Activated CD8-positive, alpha-beta T cell treated with anti-CD3 and anti-CD28 coated beads, Interleukin-2, amount 10 ng/mL, durations not matched to agents 7 days and 5 days (primary cell): Measurements from ENCODE around the gene TATDN2. TPM values are rescaled to one million over a fixed set of nuclear protein-coding genes. Genes with fewer than 3 reads are reported as not detected.
A peak's percentile ranks its signal among the peaks of the same experiment; 100 is the strongest.

ENCODE experiments used
- ATAC-seq: fragments of 150-1000 bp; cut with Tn5 transposase; one replicate; pipeline ENCODE4 v1.10.0; 2021; ENCODE audit warnings: moderate library complexity
- CTCF ChIA-PET: fragments of 350-600 bp; sonication (Branson Sonifier 250); formaldehyde crosslinking; loops from one replicate; lab custom pipeline; 2021; ENCODE audit warnings: antibody characterized with exemption; lab: Charles Lee
- POLR2A ChIA-PET: fragments of 350-600 bp; sonication (Branson Sonifier 250); formaldehyde crosslinking; loops from one replicate; lab custom pipeline; 2021; ENCODE audit warnings: antibody characterized with exemption; lab: Charles Lee
- DNase-seq: peaks from one replicate; pipeline ENCODE4 v3.0.0-alpha.2; 2020
- H3K27ac Mint-ChIP-seq: one replicate; pipeline ENCODE4 v1.8.0; 2021; ENCODE audit warnings: mild to moderate bottlenecking, mixed read lengths
- H3K27me3 Mint-ChIP-seq: one replicate; pipeline ENCODE4 v1.8.0; 2021; ENCODE audit warnings: low read depth, mixed read lengths
- H3K36me3 Mint-ChIP-seq: one replicate; pipeline ENCODE4 v1.8.0; 2021; ENCODE audit warnings: low read depth, mixed read lengths
- H3K4me1 Mint-ChIP-seq: one replicate; pipeline ENCODE4 v1.8.0; 2021; ENCODE audit warnings: low read depth, mixed read lengths
- H3K4me3 Mint-ChIP-seq: one replicate; pipeline ENCODE4 v1.8.0; 2021; ENCODE audit warnings: mild to moderate bottlenecking, mixed read lengths
- H3K9me3 Mint-ChIP-seq: one replicate; pipeline ENCODE4 v1.8.0; 2022; ENCODE audit warnings: mixed read lengths; ENCODE audit not compliant: insufficient read depth
- total RNA-seq, 2 experiments: library from RNA; stranded (reverse); gene quantifications; one replicate each; pipeline ENCODE4 v1.2.3, GENCODE V29; 2021

Gene TATDN2
- total RNA-seq, 2 experiments from 2014 or later: 57.0 to 61.6 TPM

GRCh38 chr3:10284496-10284895, 36.2 kb downstream of the TATDN2 start:
- DNase-seq: no peak
- ChIA-PET CTCF (interaction anchor here (1.3 to 6.9 kb wide), 3 partner anchors 14 to 302 kb away, joined by 4 to 53 read pairs (median 18); no protein-coding TSS in a partner anchor), POLR2A (interaction anchor here (0.5 to 1.1 kb wide), 2 partner anchors 133 to 143 kb away, joined by 3 to 4 read pairs; partner anchors contain the start of gene VHL)
- ATAC-seq: peak; percentile 21
- Mint-ChIP-seq H3K4me1 (peaks cover 15% of the 10 kb centered on the region), H3K27ac (peak overlapping the region; percentile 47), H3K36me3 (peaks cover 50% of the 10 kb centered on the region), H3K9me3 (no peaks in the 10 kb centered on the region), H3K4me3 (no peak overlapping the region), H3K27me3 (no peaks in the 10 kb centered on the region)

GRCh38 chr3:10285272-10286132, 37.2 kb downstream of the TATDN2 start:
- ChIA-PET POLR2A (interaction anchor here (0.5 to 2.4 kb wide), 4 partner anchors 9 to 507 kb away, joined by 3 to 8 read pairs (median 4); partner anchors contain the start of gene SEC13), CTCF (interaction anchor here (0.5 to 6.9 kb wide), 11 partner anchors 15 to 353 kb away, joined by 3 to 53 read pairs (median 4); partner anchors contain the start of gene SEC13)
- DNase-seq (no peak), ATAC-seq (no peak)
- no peaks in the 10 kb centered on the region for H3K9me3 Mint-ChIP-seq
- H3K27me3 Mint-ChIP-seq: no peaks in the 10 kb centered on the region
- no peak overlapping the region for H3K4me3 Mint-ChIP-seq
- H3K27ac Mint-ChIP-seq: peak overlapping the region; percentile 21
- peaks cover 15% of the 10 kb centered on the region for H3K4me1 Mint-ChIP-seq
- H3K36me3 Mint-ChIP-seq: peaks cover 41% of the 10 kb centered on the region

- H3K4me1 Mint-ChIP-seq: peaks cover 15% of the 10 kb centered on the region
- no peak for ATAC-seq
- CTCF ChIA-PET: interaction anchor here (0.5 to 6.9 kb wide), 14 partner anchors 15 to 353 kb away, joined by 3 to 53 read pairs (median 3); partner anchors contain the start of gene SEC13
- POLR2A ChIA-PET: interaction anchor here (0.6 to 2.4 kb wide), 5 partner anchors 10 to 508 kb away, joined by 3 to 8 read pairs (median 3); partner anchors contain the start of gene SEC13
- no peaks in the 10 kb centered on the region for H3K9me3 Mint-ChIP-seq
- no peaks in the 10 kb centered on the region for H3K27me3 Mint-ChIP-seq
- H3K4me3 Mint-ChIP-seq: no peak overlapping the region
- peaks cover 35% of the 10 kb centered on the region for H3K36me3 Mint-ChIP-seq
- DNase-seq: no peak
- no peak overlapping the region for H3K27ac Mint-ChIP-seq
Observed at GRCh38 chr3:10286133-10286524, 37.9 kb downstream of the TATDN2 start.

- Mint-ChIP-seq H3K27me3 (no peaks in the 10 kb centered on the region), H3K27ac (peak overlapping the region; percentile 4), H3K4me1 (peaks cover 20% of the 10 kb centered on the region), H3K9me3 (no peaks in the 10 kb centered on the region), H3K4me3 (no peak overlapping the region), H3K36me3 (peaks cover 37% of the 10 kb centered on the region)
- peak; percentile 62 for DNase-seq
- peak; percentile 61 for ATAC-seq
- CTCF ChIA-PET: interaction anchor here (0.9 to 6.9 kb wide), 12 partner anchors 16 to 354 kb away, joined by 3 to 53 read pairs (median 3); partner anchors contain the start of gene SEC13
- POLR2A ChIA-PET: interaction anchor here (0.8 to 2.4 kb wide), 4 partner anchors 10 to 192 kb away, joined by 3 to 8 read pairs (median 3); partner anchors contain the start of gene SEC13
Observed at GRCh38 chr3:10286596-10287295, 38.5 kb downstream of the TATDN2 start.

GRCh38 chr3:10287936-10288574, 39.8 kb downstream of the TATDN2 start:
- ChIA-PET POLR2A (interaction anchor here (0.6 kb wide), 1 partner anchor 201 kb away, joined by 3 read pairs; no protein-coding TSS in a partner anchor), CTCF (interaction anchor here (1.0 to 6.9 kb wide), 7 partner anchors 17 to 356 kb away, joined by 3 to 53 read pairs (median 4); no protein-coding TSS in a partner anchor)
- H3K4me1 Mint-ChIP-seq: peaks cover 30% of the 10 kb centered on the region
- no peak overlapping the region for H3K4me3 Mint-ChIP-seq
- DNase-seq (no peak), ATAC-seq (no peak)
- H3K36me3 Mint-ChIP-seq: peaks cover 39% of the 10 kb centered on the region
- no peaks in the 10 kb centered on the region for H3K27me3 Mint-ChIP-seq
- no peak overlapping the region for H3K27ac Mint-ChIP-seq
- no peaks in the 10 kb centered on the region for H3K9me3 Mint-ChIP-seq

- H3K9me3 Mint-ChIP-seq: no peaks in the 10 kb centered on the region
- H3K27ac Mint-ChIP-seq: no peak overlapping the region
- CTCF ChIA-PET: interaction anchor here (1.6 to 6.9 kb wide), 2 partner anchors 25 to 356 kb away, joined by 4 to 53 read pairs; no protein-coding TSS in a partner anchor
- H3K27me3 Mint-ChIP-seq: no peaks in the 10 kb centered on the region
- POLR2A ChIA-PET: no interaction called here
- H3K36me3 Mint-ChIP-seq: peaks cover 34% of the 10 kb centered on the region
- no peak overlapping the region for H3K4me3 Mint-ChIP-seq
- ATAC-seq (no peak), DNase-seq (no peak)
- H3K4me1 Mint-ChIP-seq: peaks cover 29% of the 10 kb centered on the region
Observed at GRCh38 chr3:10288575-10288960, 40.3 kb downstream of the TATDN2 start.

- no peaks in the 10 kb centered on the region for H3K9me3 Mint-ChIP-seq
- ATAC-seq (no peak), DNase-seq (no peak)
- H3K27ac Mint-ChIP-seq: no peak overlapping the region
- CTCF ChIA-PET: no interaction called here
- peaks cover 23% of the 10 kb centered on the region for H3K4me1 Mint-ChIP-seq
- no peak overlapping the region for H3K4me3 Mint-ChIP-seq
- POLR2A ChIA-PET: no interaction called here
- H3K27me3 Mint-ChIP-seq: no peaks in the 10 kb centered on the region
- peaks cover 33% of the 10 kb centered on the region for H3K36me3 Mint-ChIP-seq
Observed at GRCh38 chr3:10289077-10289476, 40.8 kb downstream of the TATDN2 start.

GRCh38 chr3:10289787-10290355, 41.6 kb downstream of the TATDN2 start:
- Mint-ChIP-seq H3K4me3 (no peak overlapping the region), H3K9me3 (no peaks in the 10 kb centered on the region), H3K4me1 (peaks cover 16% of the 10 kb centered on the region), H3K36me3 (peaks cover 35% of the 10 kb centered on the region), H3K27me3 (no peaks in the 10 kb centered on the region), H3K27ac (no peak overlapping the region)
- POLR2A ChIA-PET: no interaction called here
- ATAC-seq (no peak), DNase-seq (no peak)
- CTCF ChIA-PET: interaction anchor here (0.8 kb wide), 1 partner anchor 27 kb away, joined by 3 read pairs; no protein-coding TSS in a partner anchor

GRCh38 chr3:10290481-10291176, 42.4 kb downstream of the TATDN2 start:
- no peak overlapping the region for H3K27ac Mint-ChIP-seq
- no peak for ATAC-seq
- peaks cover 15% of the 10 kb centered on the region for H3K4me1 Mint-ChIP-seq
- CTCF ChIA-PET: no interaction called here
- peaks cover 40% of the 10 kb centered on the region for H3K36me3 Mint-ChIP-seq
- no peak overlapping the region for H3K4me3 Mint-ChIP-seq
- POLR2A ChIA-PET: no interaction called here
- H3K27me3 Mint-ChIP-seq: no peaks in the 10 kb centered on the region
- DNase-seq: no peak
- no peaks in the 10 kb centered on the region for H3K9me3 Mint-ChIP-seq

- ChIA-PET POLR2A (interaction anchor here (0.9 kb wide), 1 partner anchor 12 kb away, joined by 3 read pairs; no protein-coding TSS in a partner anchor), CTCF (no interaction called here)
- DNase-seq (no peak), ATAC-seq (no peak)
- Mint-ChIP-seq H3K4me3 (no peak overlapping the region), H3K27ac (peak overlapping the region; percentile 50), H3K4me1 (peaks cover 15% of the 10 kb centered on the region), H3K9me3 (no peaks in the 10 kb centered on the region), H3K36me3 (peaks cover 41% of the 10 kb centered on the region), H3K27me3 (no peaks in the 10 kb centered on the region)
Observed at GRCh38 chr3:10291641-10292040, 43.4 kb downstream of the TATDN2 start.
